Fibroblast of skin of back (primary cell): Measurements from ENCODE around the gene EME2. TPM values are rescaled to one million over a fixed set of nuclear protein-coding genes. Genes with fewer than 3 reads are reported as not detected.
A peak's percentile ranks its signal among the peaks of the same experiment; 100 is the strongest.
"Not testable (repeated sequence)": the region's sequence is repeated elsewhere in the genome, so short reads cannot be mapped to it uniquely, and the experiment has no call there.

Experiments
- DNase-seq: peaks from one replicate; pipeline ENCODE4 v3.0.0-alpha.2; 2013
- polyA plus RNA-seq, 2 experiments: library from polyadenylated mRNA; unstranded; fragments of 120-200 nt; gene quantifications; one replicate each; pipeline ENCODE4 v1.2.1, GENCODE V29; 2013; ENCODE audit not compliant: insufficient read length in 2 of 2

EME2 gene, protein sequence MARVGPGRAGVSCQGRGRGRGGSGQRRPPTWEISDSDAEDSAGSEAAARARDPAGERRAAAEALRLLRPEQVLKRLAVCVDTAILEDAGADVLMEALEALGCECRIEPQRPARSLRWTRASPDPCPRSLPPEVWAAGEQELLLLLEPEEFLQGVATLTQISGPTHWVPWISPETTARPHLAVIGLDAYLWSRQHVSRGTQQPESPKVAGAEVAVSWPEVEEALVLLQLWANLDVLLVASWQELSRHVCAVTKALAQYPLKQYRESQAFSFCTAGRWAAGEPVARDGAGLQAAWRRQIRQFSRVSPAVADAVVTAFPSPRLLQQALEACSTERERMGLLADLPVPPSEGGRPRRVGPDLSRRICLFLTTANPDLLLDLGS
- 4.5 TPM for polyA plus RNA-seq (2013, experiment 1 of 2; ENCODE audit: insufficient read length)
- 4.3 TPM for polyA plus RNA-seq (2013, experiment 2 of 2; ENCODE audit: insufficient read length)

DNA sequence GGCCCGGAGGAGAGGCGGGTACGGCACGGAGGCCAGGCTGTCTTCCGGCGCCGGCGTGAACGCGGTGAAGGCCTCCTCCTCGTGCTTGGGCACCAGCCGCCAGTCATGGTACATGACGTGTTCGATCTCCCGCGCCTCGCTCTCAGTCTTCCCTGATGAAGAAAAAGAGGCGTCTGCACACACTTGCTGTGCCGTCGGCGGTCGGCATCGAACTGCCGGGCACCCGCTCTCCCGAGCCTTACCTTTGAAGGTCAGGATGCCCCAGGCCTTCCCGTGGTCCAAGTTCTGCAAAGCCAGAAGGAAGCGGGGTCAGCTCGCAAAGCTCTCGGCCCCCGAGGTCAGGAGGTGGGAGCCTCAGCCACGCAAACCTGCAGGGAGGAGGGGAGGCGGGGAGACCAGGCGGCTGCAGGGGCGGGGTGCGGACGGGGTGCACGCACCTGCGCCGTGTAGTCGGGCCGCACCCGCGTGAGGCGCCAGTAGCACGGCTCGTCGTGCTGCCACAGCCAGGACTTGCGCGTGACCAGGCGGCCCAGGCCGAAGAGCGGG, at the start of gene EME2:
TSS of gene EME2 (plus strand) at position 449 of the 546 bp plus-strand sequence. CDS start 418 bp downstream, outside the sequence.
- DNase-seq, result peak; percentile 28

DNA sequence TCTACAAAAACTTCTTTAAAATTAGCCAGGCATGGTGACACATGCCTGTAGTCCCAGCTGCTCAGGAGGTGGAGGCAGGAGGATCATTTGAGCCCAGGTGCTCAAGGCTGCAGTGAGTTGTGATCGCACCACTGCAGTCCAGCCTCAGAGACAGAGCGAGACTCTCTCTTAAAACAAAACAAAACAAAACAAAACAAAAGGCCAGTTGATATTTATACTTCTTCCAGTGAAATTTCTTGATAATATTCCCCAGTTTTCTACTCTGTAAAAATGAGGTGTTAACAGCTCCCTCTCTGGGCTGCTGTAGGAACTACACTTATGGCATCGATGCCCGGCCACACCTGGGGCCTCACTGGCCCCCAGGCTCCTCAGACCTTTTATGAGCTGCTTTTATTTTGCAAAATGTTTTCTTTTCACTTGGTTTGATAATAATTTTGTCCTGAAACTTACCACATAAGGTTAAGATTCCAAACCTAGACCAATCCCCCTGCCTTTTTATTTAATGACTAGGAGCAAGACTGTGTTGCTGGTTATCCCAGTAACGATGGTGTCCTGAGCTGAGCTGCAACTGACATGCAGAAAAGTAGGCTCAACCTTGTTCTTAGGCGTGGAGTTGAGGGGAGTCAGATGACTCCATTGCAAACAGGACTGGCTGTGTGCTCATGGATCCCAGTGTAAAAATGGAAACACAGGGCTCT, 49.0 kb upstream of the EME2 start:
- peak; percentile 45 for DNase-seq

DNA sequence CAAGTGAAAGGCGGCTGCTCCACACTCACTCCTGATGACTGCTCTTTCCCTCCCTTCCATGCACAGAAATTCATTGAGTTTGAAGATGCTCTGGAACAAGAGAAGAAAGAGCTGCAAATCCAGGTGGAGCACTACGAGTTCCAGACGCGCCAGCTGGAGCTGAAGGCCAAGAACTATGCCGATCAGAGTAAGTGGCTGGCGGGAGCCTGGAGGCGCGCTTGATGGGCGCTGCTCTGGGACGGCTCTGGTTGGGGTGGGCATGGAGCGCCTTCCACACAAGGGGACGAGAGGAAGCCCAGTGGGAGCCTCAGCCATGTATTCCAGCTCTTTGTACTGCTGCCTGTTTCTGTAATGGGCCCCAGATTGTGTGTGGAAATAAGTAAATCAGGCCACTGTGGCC, 48.1 kb upstream of the EME2 start:
- no peak for DNase-seq

DNA sequence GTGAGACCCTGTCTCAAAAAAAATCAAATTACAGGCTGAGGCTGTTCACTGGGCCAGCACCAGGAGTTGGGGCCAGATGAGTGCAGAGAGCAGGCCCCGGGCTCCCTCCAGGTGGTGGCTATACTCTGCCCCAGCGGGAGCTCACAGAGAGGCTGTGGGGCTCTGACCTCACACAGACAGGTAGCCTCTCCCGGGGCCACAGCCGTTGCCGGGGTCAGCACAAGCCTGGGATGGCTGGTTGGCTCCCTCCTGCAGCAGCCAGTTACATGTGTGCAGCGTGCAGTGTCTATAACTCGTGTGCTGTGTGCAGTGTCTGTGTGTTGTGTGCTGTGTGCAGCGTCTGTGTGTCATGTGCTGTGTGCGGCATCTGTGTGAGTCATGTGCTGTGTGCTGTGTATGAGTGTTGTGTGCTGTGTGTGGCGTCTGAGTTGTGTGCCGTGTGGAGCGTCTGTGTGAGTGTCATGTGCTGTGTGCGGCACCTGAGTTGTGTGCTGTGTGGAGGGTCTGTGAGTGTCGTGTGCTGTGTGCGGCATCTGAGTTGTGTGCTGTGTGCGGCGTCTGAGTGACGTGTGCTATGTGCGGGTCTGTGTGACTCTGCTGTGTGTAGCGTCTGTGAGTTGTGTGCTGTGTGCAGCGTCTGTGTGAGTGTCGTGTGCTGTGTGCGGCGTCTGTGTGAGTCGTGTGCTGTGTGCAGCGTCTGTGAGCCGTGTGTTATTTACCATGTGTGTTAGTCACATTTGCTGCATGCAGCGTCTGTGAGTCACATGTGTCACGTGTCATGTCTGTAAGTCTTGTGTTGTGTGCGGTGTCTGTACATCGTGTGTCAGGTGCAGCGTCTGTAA, 45.7 kb upstream of the EME2 start:
- no peak for DNase-seq

DNA sequence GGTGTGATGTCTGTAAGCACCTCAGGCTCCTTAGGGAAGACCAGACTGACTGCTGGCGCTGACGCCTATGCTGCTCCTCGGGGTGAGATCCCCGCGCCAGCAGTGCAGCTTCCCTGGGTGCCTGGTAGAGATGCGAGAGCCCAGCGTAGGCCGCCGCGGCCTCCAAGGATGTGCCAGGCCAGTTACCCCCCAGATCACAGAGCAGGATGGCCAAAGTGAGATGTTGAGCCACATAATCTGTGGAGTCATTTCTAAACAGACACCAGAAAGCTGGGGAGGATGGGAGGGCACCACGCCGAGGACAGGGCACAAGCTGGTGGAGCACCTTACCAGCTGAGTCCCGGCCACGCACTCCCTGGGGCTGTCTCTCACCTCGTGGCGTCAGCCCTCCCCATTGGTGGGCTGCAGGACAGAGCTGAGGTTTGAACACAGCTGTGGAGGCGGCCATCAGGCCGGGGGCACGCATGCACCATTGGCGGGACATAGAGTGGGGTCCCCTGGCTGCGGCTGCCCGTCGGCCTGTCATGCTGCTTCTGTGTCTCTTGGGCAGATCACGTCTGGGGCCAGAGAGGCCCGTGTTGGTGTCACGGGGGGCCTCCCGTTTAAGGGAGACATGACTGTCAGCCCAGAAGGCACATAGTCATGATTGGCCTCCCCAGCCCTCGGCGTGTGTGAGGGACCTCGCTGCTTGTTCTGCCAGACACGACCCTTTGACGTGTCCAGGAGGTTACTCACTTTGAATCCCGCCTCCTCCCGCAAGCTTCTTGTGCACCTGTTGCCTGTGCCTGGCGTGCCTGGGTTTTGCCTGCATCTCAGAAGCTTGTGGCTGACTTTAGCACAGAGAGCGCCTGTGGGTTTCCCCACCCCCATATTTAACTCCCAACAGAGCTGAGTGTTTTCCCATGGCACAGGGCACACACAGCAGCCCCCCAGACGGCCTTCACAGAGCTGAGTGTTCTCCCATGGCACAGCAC, 44.7 kb upstream of the EME2 start:
- DNase-seq, result no peak

DNA sequence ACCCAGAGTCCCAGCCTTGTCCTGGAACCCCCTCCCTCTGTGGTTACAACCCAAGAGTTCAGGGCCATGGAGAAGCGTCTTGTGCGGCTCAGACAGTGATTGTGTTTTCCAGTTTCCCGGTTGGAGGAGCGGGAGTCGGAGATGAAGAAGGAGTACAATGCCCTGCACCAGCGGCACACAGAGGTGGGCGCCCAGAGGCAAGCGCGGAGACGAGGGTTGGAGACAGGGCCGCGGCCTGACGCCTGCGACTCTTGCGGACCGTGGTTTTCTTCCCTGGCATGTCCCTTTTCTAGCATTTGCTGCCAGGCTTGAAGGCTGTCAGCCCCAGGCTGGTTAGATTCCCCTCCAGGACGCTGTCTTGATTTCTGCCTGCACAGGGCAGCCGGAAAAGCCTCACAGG, 43.6 kb upstream of the EME2 start:
- DNase-seq, result no peak

DNA sequence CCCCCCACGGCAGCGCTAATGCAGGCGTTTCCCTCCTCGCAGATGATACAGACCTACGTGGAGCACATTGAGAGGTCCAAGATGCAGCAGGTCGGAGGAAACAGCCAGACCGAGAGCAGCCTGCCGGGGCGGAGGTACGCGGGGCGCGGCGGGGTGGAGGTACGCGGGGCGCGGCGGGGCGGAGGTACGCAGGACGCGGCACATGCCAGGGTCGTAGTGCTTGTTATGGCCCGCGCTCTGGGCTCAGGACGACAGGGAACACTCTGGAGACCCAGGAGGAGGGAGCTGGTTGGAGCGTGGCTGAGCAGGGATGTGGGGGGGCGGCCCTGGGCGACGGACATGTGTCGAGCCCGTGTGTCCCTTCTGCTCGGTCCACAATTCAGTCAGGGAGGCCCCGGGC, 43.2 kb upstream of the EME2 start:
- no peak for DNase-seq

DNA sequence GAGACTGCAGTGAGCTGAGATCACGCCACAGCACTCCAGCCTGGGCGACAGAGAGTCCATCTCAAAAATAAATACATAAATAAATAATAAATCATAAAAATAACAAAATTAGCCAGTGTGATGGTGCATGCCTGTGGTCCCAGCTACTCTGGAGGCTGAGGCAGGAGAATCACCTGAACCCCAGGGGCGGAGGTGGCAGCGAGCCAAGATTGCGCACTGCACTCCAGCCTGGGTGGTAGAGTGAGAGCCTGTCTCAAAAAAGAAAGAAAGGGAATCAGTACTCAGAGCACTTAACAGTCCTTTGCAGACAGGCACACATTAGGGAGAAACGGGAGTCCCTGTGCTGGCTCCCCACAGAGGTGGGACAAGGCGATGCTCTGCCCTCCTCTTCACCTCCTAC, 41.5 kb upstream of the EME2 start:
- no peak for DNase-seq

DNA sequence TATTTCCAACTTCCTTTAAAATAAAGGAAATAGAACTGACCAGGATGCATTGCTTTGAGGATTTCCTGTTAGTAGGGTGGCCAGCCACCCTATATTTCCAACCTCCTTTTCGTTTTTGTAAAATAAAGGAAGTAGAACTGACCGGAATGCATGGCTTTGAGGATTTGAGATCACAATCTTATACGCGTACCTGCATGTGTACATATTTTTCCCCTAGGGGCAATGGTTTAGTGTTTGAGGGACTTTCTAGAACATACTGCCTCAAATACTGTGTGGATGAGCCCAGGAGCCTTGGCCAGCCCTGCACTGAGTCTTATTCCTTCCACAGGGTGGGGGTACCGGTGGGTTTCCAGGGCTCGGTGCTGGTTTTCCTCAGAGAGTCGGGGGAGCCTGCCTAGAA, 41.0 kb upstream of the EME2 start:
- DNase-seq, result no peak

DNA sequence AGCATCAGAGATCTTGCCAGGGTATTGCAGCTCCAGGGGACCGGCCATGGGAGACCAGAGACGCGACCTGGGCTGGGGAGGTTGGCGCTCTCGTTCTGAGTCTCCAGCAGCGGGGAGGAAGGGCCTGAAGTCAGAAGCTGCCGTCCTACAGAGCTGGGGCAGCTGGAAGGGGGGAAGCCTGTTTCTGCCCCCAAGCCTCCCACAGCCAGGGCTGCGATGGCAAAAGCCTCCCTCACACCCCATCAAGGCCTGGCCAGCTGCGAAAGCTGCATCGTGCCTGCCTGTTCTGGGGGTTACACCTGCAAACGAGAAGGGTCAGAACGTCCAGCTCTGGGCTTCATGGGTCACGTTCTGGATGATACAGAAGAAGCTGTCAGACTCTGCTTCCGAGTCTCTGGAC, 40.5 kb upstream of the EME2 start:
- no peak for DNase-seq

DNA sequence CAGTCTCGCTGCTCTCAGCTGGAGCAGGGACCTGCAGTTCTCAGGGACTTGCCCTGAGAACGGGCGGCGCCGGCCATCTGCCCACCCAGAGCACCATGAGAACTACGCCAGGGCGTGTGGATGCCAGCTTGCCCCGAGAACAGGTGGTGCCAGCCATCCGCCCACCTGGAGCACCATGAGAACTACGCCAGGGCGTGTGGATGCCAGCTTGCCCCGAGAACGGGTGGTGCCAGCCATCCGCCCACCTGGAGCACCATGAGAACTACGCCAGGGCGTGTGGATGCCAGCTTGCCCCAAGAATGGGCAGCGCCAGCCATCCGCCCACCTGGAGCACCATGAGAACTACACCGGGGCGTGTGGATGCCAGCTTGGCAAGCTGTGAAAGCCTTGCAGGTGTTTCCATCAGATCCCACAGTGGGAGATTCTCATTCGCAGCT, 40.0 kb upstream of the EME2 start:
- DNase-seq, result not testable (repeated sequence)

DNA sequence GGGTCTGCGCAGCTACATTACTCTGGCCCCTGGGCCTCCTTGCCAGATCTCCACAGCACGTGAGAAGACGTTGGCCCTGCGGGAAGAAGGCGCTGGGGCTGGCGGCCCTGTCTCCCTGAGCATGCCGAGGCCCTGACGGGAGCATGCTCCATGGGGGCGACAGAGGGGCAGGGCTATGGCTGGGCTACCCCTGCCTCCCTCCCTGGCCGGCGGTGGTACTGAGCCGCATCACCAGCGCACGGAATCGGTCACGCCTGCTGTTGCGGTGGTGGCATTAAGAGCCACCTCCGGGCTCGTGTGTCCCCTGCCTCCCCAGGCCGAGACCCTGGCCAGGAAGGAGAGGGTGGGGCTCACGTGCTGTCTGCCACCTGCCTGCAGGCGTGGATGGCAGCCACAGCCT, 38.5 kb upstream of the EME2 start:
- no peak for DNase-seq

DNA sequence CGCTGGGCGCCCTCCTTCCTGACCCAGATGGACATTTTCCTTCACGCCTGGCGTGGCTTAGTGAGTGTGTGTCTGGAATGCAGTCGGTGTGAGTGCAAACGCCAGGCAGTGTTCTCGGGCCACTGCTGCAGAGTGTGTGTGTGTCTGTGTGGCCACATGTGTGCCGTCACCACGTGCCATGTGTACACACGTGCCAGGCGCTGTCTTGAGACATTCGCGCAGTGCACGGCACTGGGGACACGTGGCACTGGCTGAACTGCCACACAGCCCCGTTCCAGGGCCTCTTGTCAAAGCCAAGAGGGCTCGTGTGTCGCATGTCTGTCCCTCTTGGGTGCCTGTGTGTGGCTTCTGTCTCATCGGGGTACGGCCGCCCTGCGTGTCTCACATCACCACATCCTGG, 37.8 kb upstream of the EME2 start:
- DNase-seq, result no peak

DNA sequence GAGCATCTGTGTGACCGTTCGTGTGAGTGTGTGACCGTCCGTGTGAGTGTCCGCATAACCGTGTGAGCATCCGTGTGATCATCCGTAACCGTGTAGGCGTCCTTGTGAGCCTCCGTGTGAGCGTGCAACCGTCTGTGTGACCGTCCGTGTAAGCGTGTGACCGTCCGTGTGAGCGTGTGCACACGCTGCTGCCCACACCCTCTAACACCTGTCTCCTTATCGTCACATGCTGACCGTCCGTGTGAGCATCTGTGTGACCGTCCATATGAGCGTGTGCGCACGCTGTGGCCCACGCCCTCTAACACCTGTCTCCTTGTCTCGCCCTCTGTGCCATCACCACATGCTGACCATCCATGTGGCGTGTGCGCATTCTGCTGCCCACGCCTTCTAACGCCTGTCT, 32.4 kb upstream of the EME2 start:
- no peak for DNase-seq

DNA sequence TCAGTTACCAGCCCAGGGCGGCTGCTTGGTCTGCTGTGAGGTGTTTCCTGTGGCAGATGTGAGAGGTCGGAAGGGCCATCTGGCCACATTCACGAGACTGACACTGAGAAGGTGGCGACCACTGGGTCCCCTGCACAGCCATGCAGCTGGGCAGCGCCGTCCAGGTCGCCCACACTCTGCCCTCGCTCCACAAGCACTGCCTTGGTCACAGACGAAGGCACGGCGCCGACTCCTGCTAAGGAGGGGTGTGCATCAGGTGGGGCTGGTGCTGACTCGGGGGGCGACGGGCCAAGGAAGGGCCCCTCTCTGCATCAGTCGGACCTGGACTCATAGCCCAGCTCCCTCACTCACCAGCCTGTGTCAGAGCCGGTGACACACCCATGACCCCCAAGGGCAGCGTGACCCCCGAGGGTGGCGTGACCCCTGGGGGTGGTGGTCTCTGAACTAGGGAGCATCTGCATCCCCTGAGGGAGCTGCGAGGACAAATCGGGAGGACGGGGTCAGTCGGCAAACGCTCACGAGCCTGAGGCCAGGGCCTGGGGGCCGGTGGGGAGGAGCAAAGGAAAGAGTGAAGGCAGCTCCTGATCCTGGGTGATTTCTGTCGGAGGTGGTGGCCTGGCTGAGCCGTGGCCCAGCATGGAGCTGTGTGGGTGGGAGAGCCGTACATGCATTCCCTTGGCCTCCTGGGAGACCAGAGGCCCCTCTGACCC, 31.7 kb upstream of the EME2 start:
- no peak for DNase-seq

DNA sequence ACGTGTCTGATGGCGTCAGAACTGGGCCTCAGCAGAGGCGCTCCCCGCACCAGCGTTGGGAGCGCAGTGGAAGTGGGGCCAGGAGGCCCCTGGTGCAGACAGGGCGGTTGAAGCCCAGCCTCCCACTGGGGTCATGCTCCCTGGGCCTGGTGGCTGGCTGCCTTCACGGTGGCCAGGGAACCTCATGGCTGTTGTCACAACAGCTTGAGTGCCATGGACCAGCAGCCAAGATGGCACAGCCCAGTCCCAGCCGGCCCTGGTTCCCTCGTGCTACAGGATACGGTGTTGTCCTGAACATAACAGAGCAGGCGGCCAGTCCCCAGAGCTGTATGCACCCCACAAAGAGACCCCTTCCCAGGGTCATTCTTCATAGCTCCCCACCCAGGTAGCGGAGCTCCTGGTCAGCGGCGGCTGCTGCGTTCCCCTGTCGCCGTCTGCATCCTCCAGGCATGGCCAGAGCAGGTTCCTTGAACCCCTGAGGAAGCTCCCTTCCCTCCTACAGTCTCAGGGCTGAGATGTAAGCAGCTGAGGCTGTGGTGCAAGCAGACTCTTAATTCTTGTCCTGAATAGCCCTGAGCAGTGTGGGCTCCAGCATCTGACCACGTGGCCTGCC, 31.0 kb upstream of the EME2 start:
- DNase-seq, result no peak

DNA sequence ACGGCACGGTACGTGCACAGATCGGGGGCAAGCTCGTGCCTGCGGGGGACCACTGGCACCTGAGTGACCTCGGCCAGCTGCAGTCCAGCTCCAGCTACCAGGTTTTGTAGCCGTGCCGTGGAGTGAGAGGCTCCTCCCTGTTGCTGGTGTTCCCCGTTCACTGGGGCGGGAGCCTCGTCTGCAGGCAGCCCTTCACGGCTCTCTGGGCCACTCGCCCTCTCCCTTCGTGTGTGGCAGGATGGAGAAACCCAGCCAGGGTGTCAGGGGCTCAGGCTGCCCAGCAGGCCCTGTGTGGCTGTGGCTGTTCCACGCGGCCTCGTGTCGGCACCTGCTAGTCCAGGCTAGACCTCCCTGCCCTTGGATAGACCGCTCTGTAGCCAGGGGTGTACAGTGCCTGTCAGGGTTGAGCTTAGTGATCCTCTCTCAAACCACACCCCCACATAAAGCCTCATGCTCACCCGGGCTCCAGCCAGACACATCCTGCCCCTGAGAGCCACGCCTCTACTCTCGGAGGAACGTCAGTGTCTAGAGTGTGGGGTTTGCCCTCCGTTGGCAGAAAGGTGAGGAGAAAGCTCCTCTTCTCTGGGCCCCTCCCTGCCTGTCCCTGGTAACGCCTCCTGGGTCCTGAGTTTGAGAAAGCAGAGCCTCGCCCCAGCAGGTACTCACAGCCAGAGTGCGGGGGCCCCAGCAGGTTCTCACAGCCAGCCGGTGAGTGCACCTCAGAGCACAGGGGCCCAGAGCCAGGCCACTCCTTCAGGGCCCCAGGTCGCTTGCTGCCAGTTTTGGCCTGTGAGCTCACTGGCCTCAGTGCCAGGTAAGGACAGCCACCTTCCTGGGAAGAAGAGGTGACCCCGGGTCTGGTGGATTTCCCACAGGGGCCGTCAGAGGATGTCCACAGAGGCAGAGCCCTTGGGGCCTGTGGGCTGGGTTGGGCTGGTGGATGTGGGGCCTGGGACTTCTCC, 29.0 kb upstream of the EME2 start:
- no peak for DNase-seq

DNA sequence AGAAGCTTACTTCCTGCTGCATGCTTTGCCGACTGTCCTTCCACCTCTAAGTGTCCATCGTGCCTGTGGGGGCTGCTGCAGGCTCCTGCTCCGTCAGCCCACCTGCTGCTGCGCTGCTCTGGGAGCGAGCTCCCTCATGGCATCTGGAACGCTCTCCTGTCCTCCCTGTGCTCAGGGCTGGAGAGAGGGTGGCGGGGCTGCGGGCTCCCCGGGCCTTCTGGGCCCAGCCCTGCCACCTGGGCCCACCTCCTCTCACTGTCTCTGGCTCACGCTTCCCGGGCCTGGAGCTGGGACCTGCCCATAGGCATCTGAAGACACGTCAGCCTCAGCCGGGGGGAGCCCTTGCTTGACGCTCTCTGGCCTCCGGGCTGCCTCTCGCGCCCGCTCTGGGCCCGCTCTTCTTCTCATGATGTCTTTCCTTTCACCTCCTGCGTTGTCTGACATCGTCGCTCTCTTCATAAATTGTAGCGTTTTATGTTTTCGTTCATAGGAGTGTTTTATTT, 28.2 kb upstream of the EME2 start:
- no peak for DNase-seq
